HG03521 (cell line): ENCODE measurements around the gene SLC35D2.

ENCODE experiments used
- ATAC-seq: cut with Tn5 transposase; IDR thresholded peaks from one replicate; pipeline ENCODE4 v1.9.1; 2021; ENCODE audit warnings: mild to moderate bottlenecking, moderate library complexity; ENCODE audit not compliant: unreplicated experiment

SLC35D2 gene

DNA sequence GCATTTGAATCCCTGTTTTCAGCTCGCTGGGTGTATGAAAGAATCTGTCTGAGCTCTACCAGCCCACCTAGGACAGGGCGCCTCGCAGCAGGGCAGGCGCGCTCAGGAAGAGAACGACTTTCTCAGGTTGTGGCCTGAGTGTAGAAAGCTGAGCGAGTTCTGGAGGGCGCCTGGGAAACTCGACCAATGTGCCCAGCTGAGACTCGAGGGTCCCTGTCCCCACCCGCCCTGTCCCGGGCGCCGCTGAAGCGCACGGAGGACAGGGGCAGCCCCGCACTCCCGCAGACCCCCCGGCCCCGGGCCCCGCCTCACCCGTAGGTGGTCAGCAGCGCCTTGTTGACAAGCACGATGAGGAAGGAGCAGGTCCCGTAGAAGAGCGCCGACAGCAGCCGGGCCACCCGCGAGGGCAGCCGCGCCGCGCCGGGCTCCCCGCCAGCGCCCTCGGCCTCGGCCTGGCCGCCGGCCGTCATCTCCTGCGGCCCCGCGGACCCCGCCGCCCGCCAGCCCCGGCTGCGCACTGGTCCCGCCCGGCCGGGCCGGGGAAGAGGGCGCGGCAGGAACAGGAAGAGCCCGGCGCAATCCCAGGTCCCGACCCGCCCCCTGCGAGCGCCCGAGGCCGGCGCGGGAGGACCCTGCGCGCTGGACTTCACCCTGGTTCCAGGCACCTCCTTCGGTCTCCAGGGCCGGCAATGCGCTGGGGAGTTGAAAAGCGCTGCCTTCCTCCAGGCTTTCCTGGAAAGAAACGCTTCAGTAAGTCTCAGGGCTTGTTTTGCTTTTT lies at the start of gene SLC35D2:
TSS of gene SLC35D2 (minus strand) at position 547 of the 778 bp plus-strand sequence. CDS start at position 470, 77 bp downstream.
- ATAC-seq = no peak

- ATAC-seq = no peak
These were observed 46.9 kb upstream of the SLC35D2 start for GRCh38 chr9:96430377-96430776.

DNA sequence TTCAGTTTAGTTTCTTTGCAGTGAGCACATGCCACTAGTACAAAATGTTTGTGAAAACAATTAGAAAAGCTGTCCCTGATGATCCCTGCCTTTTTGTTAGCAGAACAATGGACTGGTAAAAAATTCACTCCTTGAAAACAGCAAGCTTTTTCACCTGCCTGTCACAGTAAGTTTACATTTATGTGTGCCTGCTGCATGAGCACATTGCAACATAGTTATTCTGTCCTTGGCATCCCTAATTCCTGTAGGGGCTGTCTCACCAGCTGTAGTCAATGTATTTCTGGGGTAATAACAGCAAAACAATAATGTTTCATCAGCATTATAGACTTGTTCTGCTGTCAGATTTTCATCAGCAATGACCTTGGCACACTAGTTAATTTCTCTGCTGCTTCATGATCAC lies 46.2 kb upstream of the SLC35D2 start:
- ATAC-seq = no peak

DNA sequence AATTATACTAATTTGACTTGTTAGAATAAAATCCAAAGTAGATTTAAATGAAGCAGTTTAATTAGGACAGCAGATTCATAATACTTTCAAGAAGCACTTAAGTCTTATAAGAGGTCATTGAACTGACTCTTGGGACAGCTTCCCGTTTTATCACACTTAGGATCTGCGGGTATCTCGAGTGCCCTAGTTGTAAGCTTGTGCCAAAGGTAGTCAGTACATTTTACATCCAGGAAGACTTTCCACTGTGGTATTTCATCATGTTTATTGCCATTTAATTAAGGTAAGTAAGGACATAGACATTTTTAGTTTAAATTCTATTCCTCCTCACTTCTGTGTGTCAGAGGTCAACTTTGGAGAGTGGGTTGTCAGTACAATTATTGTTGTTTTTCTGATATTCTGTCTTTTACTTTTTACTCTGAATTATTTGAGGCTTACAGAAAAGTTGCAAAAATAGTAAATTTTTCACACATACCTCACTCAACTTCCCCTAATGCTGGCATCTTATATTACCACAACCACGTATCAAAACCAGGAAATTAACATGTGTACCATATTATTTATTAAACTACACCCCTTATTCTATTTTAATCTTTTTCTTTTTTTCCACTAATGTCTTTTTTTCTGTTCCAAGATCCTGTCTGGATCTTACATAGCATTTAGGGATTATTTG lies 42.1 kb upstream of the SLC35D2 start:
- no peak for ATAC-seq

DNA sequence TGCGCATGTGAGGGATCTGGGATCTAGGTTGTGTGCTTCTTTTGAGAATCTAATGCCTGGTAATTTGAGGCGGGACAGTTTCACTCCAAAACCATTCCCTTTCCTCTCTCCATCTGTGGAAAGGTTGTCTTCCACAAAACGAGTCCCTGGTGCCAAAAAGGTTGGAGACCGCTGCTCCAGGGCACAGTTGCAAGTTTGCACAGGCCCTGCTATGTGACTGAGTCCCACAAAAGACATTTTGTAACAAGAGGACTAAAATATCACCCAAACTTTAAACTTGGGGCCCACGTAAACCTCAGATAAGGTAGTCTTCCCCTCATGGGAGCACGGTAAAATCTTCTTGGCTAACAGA lies 40.5 kb upstream of the SLC35D2 start:
- ATAC-seq = no peak

DNA sequence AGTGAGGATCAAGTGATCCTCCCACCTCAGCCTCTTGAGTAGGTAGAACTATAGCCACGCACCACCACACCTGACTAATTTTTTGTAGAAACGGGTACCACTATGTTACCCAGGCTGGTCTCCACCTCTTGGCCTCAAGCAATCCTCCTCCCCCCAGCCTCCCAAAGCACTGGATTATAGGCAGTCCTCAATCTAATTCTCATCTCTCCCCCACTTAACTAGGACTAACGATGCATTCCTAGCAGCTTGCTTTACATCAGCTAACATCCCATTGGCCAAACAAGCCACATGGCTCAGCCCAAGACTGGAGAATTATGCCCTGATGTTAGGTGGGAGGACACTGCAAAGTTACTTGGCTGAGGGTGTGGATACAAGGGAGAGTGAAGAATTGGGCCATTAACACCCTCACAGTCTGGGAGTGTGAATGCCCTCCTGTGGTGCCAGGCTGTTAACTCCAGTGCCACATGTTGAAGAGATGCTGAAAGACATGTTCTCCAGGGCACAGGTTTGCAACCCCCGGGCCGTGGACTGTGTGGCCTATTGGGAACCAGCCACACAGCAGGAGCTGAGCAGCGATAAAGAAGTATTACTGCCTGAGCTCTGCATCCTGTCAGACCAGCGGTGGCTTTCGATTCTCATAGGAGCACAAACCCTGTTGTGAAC lies 39.9 kb upstream of the SLC35D2 start:
- ATAC-seq = no peak

DNA sequence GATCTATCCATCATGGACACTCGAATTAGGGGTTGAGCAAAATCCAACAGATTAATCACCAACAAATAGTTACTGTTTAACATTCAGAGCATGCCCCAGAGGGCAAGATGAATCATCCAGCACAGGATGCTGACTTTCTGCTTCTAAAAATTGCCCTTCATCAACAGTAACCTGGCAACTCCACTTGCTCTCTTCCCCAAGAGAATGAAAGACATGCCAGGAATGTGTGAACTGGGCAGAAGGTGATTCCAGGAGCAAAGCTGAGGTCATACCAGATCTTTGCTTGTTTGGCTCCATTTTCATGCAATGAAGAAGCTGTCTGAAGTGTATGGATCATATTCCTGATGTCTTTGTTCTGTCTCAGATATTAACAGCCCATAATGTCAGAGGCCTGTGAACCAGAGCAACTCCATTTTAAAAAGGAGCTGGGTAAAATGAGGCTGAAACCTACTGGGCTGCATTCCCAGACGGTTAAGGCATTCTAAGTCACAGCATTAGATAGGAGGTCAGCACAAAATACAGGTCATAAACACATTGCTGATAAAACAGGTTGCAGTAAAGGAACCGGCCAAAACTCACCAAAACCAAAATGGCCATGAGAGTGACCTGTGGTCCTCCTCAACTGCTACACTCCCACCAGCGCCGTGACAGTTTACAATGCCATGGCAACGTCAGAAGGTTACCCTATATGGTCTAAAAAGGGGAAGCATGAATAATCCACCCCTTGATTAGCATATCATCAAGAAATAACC lies 37.1 kb upstream of the SLC35D2 start:
- no peak for ATAC-seq

GRCh38 chr9:96419691-96419969 lies 36.1 kb upstream of the SLC35D2 start:
- no peak for ATAC-seq

- ATAC-seq = peak; percentile 28
These were observed 35.6 kb upstream of the SLC35D2 start for GRCh38 chr9:96418920-96419690.

DNA sequence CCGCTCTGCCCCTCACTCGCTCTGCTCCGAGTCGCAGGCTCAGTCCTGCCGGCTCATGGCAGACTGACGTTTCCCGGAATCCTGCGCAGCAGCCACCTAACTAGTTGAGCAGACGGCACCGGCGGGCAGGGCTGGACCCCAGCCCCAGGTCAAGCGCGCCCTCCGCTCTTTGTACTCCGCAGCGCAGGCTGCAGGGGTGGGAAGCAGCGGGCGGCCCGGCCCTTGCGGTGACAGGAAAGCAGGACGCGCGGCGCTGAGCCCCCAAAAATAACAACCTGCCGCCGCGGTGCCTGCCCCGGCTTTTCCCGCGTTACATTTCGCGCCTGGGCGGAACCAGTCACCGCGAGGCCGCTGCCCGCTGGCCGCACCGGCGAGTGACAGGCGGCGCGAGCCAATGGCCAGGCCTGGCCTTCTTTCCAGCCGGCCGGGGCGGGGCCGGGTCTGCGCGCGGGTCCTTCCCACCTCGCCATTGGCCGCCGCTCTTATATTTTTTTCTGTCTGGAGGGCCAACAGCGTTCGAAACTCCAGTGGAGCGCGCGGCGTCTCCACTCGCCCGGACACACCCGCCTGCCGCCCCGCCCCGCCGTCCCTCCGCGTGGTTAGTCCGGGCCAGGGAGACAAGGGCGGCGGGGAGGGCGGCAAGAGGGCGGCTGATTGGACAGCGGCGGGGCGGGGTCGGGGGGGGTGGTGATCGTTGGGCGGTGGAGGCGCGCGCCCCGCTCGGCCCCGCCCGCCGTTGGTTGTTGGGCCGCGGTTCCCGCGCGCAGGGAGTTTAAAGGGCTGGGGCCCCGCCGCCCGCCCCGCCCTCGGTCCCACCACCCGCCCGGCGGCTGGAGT lies 34.8 kb upstream of the SLC35D2 start, which contains the start of gene ZNF367:
TSS of gene ZNF367 (minus strand) at position 288 of the 837 bp plus-strand sequence. CDS start 338 bp downstream, outside the sequence.
- peak; percentile 62 for ATAC-seq

GRCh38 chr9:96417661-96418082 lies 34.2 kb upstream of the SLC35D2 start:
- peak; percentile 1 for ATAC-seq

DNA sequence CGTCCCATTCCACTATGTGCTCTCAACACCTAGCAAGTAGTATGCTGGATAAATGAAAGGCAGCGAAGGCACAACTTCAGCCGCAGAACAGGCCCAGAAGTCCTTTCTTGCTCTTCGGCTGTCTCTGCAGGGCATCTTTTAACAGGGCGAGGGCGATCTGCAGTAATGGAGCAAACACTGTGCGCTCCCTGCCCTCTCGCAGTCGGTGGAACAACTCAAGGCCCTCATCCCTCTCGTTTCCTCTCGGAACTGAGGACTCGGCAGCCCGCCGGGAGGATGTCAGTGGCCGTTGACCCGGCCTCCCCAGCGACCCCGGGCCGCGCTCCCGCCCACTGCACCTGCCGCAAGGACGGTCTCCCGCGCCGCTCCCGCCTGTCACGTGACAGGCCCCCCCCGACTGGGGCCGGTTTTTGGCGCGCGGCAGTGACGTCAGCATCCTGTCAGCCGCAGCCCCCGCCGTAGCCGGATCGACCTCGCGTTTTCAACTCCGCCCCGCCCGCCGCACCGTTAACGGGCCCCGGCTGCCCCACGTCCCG lies 33.6 kb upstream of the SLC35D2 start:
- ATAC-seq = peak; percentile 23

- ATAC-seq = no peak
These were observed 30.1 kb upstream of the SLC35D2 start for GRCh38 chr9:96413302-96414221.

DNA sequence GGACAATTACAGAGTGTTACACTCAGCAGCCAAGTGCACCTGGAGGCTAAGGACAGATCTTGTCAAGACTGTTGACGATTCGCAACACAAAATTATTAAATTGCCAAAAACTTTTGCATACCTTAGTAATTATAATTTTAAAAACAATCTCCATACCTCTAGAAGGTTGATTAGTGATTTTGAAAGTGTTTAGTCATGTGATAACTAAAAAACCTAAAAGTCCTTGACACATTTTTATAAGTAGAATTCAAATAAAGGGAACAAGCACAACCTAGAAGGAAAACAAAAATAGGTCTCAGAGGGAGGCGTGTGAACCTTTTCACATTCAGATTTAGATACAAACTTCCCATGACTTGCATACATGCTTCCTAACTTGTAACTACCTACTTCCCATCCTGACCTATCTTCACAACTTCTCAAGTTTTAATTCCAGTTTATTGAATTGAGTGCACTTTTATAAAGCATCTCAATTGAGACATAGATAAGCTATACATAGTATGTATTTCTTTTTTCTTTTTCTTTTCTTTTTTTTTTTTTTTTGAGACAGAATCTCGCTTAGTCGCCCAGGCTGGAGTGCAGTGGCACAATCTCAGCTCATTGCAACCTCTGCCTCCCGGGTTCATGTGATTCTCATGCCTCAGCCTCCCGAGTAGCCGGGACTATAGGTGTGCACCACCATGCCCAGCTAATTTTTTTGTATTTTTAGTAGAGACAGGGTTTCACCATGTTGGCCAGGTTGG lies 28.8 kb upstream of the SLC35D2 start:
- ATAC-seq = no peak

DNA sequence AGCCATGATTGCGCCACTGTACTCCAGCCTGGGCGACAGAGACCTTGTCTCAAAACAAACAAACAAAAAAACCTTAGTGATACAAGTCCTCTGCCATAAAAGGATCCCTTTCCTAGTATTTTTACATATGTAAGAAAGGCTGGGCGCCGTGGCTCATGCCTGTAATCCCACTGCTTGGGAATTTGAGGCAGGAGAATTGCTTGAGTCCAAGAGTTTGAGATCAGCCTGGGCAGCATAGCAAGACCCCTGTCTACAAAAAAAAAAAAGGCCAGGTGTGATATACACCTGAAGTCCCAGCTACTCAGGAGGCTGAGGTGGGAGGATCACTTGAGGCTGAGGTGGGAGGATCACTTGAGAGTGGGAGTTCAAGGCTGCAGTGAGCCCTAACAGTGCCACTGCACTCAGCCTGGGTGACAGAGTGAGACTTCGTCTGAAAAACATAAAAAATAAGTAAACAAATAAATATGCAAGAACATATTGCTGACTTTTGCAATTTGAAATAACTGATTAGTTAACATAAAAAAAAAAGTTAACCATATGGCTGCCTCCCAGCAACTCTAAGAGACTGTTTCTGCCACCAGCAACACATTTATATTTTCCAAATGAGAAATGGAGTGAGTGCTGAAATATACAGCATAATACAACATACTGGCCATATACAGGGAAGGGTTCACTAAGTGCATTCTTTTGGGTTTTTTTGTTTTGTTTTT lies 27.8 kb upstream of the SLC35D2 start:
- ATAC-seq = no peak

- no peak for ATAC-seq
These were observed 25.1 kb upstream of the SLC35D2 start for GRCh38 chr9:96408409-96409280.
